ENCODE data around the gene UBN1. TPM values are rescaled to one million over a fixed set of nuclear protein-coding genes. Genes with fewer than 3 reads are reported as not detected.

UBN1 gene
- total and polyA plus RNA-seq, 5 experiments from 2014 or later: 10.9 to 40.9 (median 18.4) TPM

GRCh38 chr16:4868026-4868425, 20.7 kb downstream of the UBN1 start:
- peaks cover 2 to 84% (median 18%) of the 10 kb centered on the region in 3 donors for H3K36me3 Mint-ChIP-seq
- H3K4me3 Mint-ChIP-seq: no peak overlapping the region
- no peaks in the 10 kb centered on the region for H3K27me3 Mint-ChIP-seq
- H3K9me3 Mint-ChIP-seq: no peaks in the 10 kb centered on the region
- no peak for ATAC-seq
- POLR2A ChIA-PET: no interaction called here
- H3K4me1 Mint-ChIP-seq: peaks cover 10 to 34% (median 20%) of the 10 kb centered on the region in 4 donors
- H3K27ac Mint-ChIP-seq: peak overlapping the region in 2 of 10 donors; percentile 63 to 87
- DNase-seq: no peak

DNA sequence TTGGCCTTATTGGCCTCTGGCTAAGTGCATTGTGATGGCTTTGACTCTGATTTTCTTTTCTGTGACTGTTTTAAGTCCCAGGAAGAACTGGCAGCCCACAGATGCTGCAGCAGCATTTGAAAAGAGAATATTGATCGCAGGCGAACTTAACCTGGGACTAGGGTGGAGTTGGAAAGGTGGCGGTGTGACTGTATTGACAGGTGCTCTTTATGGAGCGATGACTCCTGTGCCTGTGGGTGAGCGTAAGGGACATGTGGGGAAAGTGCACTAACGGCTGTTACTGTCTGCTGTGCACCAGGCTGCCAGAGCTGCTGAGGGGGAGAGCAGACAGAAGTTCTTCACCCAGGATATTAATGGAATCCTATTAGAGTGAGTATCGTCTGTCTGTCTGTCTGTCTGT, 21.3 kb downstream of the UBN1 start:
- H3K4me1 Mint-ChIP-seq: peaks cover 10 to 30% (median 18%) of the 10 kb centered on the region in 4 donors
- no peak overlapping the region for H3K4me3 Mint-ChIP-seq
- ATAC-seq: no peak
- H3K27ac Mint-ChIP-seq: peak overlapping the region in 4 of 10 donors; percentile 1 to 63 (median 9)
- H3K9me3 Mint-ChIP-seq: no peaks in the 10 kb centered on the region
- H3K27me3 Mint-ChIP-seq: no peaks in the 10 kb centered on the region
- POLR2A ChIA-PET: no interaction called here
- DNase-seq: peak in 1 of 10 donors; percentile 13
- H3K36me3 Mint-ChIP-seq: peaks cover 5 to 84% (median 20%) of the 10 kb centered on the region in 3 donors

DNA sequence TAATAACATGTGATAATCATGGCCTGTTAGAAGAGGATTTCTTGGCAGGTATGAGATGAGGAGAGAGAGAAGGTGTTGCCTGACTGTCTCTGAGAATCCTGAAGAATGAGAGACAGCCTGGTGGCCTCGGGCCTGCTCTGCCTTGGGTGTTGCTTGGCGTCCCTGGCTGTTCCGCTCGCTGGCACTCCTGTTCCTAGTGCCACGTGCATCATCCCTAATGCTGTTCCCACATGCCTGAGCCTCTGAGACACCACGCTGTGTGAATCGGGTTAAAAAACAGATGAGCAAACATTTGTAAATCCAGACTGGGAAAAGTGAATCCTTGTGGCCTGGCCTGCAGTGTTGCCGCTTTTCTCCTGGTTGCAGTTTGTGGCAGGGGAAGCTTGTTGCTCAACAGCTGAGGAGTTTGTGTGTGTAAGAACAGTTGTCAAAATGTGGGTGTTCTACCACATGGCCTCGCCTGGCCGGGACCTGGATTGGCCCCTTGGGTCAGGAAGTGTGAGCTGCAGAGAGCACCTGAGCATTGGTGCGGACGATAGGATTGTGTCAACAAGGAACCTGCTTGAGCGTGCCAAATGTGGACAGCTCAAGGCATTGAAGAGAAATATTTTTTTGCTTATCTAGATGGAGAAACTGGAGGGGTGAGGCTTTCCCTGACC, 22.0 kb downstream of the UBN1 start:
- Mint-ChIP-seq H3K36me3 (peaks cover 5 to 84% (median 22%) of the 10 kb centered on the region in 3 donors), H3K9me3 (no peaks in the 10 kb centered on the region), H3K4me1 (peaks cover 5 to 26% (median 14%) of the 10 kb centered on the region in 4 donors), H3K4me3 (no peak overlapping the region), H3K27me3 (no peaks in the 10 kb centered on the region), H3K27ac (peak overlapping the region in 2 of 10 donors; percentile 35 to 83)
- ATAC-seq (no peak), DNase-seq (no peak)
- POLR2A ChIA-PET: no interaction called here

DNA sequence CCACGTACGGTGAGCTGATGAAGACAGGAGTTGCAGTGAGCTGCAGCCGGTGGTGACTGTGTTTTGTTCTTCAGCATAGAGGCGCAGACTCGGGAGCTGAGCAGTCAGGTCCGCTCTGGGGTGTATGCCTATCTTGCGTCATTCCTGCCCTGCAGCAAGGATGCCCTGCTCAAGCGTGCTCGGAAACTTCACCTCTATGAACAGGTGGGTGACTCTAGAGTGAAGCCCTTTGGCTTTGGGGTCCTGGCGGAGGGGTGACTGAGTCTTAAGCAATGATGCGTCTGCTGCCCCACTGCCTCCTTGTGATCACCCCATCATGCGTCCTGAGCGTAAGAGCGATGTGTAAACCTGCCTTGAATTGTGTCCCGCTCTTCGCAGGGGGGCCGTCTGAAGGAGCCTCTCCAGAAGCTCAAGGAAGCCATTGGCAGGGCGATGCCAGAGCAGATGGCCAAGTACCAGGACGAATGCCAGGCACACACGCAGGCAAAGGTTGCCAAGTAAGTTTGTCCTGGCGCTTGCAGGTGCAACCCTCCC, 22.9 kb downstream of the UBN1 start:
- POLR2A ChIA-PET: no interaction called here
- H3K27me3 Mint-ChIP-seq: no peaks in the 10 kb centered on the region
- DNase-seq: peak in 1 of 10 donors; percentile 53
- peaks cover 4 to 22% (median 13%) of the 10 kb centered on the region in 4 donors for H3K4me1 Mint-ChIP-seq
- H3K4me3 Mint-ChIP-seq: no peak overlapping the region
- ATAC-seq: no peak
- no peaks in the 10 kb centered on the region for H3K9me3 Mint-ChIP-seq
- peaks cover 5 to 85% (median 23%) of the 10 kb centered on the region in 3 donors for H3K36me3 Mint-ChIP-seq
- peak overlapping the region in 2 of 10 donors; percentile 12 to 61 for H3K27ac Mint-ChIP-seq

- Mint-ChIP-seq H3K9me3 (no peaks in the 10 kb centered on the region), H3K36me3 (peaks cover 5 to 92% (median 28%) of the 10 kb centered on the region in 3 donors), H3K4me1 (peaks cover 4 to 22% (median 11%) of the 10 kb centered on the region in 4 donors), H3K4me3 (no peak overlapping the region), H3K27ac (peak overlapping the region in 1 of 10 donors; percentile 61), H3K27me3 (no peaks in the 10 kb centered on the region)
- no peak for ATAC-seq
- POLR2A ChIA-PET: interaction anchor here (0.7 to 1.2 kb wide), 2 partner anchors 9 to 31 kb away, joined by 4 read pairs; no protein-coding TSS in a partner anchor
- DNase-seq: peak in 1 of 10 donors; percentile 36
Measured at GRCh38 chr16:4871071-4871470, 23.8 kb downstream of the UBN1 start.

- DNase-seq: peak in 1 of 10 donors; percentile 7
- Mint-ChIP-seq H3K36me3 (peaks cover 5 to 88% (median 30%) of the 10 kb centered on the region in 3 donors), H3K27me3 (no peaks in the 10 kb centered on the region), H3K4me1 (peaks cover 0 to 7% (median 5%) of the 10 kb centered on the region in 4 donors), H3K9me3 (no peaks in the 10 kb centered on the region), H3K4me3 (no peak overlapping the region), H3K27ac (no peak overlapping the region)
- no peak for ATAC-seq
- POLR2A ChIA-PET: interaction anchor here (0.8 kb wide), 1 partner anchor 125 kb away, joined by 3 read pairs; no protein-coding TSS in a partner anchor
Measured at GRCh38 chr16:4873091-4873490, 25.8 kb downstream of the UBN1 start.

DNA sequence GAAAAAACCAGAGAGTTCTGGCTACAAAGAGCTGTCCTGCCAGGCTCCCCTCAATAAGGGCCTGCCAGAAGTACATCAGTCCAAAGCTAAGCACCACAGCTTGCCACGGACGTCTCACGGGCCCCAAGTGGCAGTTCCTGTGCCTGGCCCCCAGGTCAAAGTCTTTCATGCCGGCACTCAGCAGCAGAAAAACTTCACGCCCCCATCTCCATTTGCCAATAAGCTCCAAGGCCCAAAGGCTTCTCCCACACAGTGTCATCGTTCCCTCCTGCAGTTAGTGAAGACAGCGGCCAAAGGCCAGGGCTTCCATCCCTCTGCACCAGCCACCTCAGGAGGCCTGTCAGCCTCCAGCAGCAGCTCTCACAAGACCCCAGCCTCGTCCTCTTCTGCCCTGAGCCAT, 27.4 kb downstream of the UBN1 start:
- Mint-ChIP-seq H3K4me1 (peaks cover 0 to 7% (median 1%) of the 10 kb centered on the region in 4 donors), H3K9me3 (no peaks in the 10 kb centered on the region), H3K27ac (peak overlapping the region in 3 of 10 donors; percentile 16 to 90 (median 60)), H3K36me3 (peaks cover 5 to 88% (median 30%) of the 10 kb centered on the region in 3 donors), H3K27me3 (no peaks in the 10 kb centered on the region), H3K4me3 (no peak overlapping the region)
- DNase-seq: no peak
- POLR2A ChIA-PET: no interaction called here
- no peak for ATAC-seq

DNA sequence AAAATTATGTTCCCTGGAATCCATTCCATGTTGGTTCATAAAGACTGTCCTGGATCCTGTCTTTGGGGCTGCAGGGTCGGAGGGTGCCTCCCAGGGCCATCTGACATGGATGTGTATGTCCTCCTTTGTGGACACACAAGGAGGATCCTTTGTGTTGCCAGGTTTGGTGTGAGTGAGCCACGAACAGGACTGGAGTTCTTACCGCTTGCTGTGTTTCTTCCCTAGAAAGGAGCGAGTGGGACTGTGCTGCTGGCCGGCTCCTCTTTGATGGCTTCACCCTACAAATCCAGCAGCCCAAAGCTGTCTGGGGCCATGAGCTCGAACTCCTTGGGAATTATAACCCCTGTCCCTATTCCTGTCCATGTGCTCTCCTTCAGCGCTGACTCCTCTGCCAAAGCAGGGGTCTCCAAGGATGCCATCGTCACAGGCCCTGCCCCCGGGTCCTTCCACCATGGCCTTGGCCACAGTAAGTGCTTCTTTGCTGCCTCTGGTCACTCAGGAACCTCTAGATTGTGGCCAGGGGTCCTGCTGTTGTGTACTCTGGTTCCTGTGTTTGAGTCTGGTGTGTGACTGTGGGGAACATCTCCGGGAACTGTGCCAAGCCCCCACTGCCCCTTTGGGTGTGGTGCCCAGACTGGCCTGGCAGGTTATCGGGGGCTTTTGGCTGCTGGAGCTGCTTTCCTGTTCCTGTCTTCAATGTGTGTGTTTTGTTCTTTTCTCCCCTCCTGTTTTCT, 29.5 kb downstream of the UBN1 start:
- Mint-ChIP-seq H3K9me3 (no peaks in the 10 kb centered on the region), H3K4me3 (no peak overlapping the region), H3K4me1 (peaks cover 0 to 7% (median under 1%) of the 10 kb centered on the region in 4 donors), H3K36me3 (peaks cover 5 to 87% (median 23%) of the 10 kb centered on the region in 3 donors), H3K27ac (no peak overlapping the region), H3K27me3 (no peaks in the 10 kb centered on the region)
- no peak for ATAC-seq
- DNase-seq: peak in 1 of 10 donors; percentile 51
- POLR2A ChIA-PET: no interaction called here

DNA sequence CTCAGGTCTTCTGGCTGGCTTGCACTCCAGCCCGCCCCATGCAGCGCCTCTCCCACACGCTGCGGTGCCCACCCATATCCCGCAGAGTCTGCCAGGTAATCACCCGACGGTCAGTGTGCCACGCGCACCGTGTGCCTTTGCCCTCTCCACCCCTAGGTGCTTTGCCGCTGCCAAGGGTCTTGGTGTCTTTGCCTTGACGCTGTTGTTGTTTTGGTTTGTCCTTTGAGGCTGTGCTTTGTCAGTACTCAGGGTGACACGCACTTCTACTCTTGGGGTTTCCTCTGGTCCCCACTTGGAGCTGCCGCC, 30.1 kb downstream of the UBN1 start:
- DNase-seq (no peak), ATAC-seq (no peak)
- Mint-ChIP-seq H3K27ac (no peak overlapping the region), H3K36me3 (peaks cover 5 to 88% (median 22%) of the 10 kb centered on the region in 3 donors), H3K27me3 (no peaks in the 10 kb centered on the region), H3K4me1 (peaks cover 0 to 7% (median 0%) of the 10 kb centered on the region in 4 donors), H3K9me3 (no peaks in the 10 kb centered on the region), H3K4me3 (no peak overlapping the region)
- POLR2A ChIA-PET: no interaction called here

DNA sequence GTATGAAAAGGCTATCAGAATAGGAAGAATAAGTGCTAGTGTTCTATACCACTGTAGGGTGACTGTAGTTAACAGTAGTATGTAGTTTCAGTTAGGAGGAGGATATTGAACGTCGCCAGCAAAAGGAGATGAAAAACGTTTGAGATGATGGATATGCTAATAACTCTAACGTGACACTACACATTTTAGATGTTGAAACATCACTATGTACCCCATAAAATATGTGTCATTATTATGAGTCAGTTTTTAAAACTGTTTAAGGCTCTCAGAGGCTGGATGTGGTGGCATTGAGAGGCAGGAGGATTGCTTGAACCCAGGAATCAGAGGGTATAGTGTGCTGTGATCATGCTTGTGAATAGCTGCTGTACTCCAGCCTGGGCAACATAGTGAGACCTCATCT, 31.8 kb downstream of the UBN1 start:
- Mint-ChIP-seq H3K36me3 (peaks cover 0 to 87% (median 28%) of the 10 kb centered on the region in 3 donors), H3K27ac (peak overlapping the region in 2 of 10 donors; percentile 16 to 43), H3K4me1 (peaks cover 0 to 7% (median 0%) of the 10 kb centered on the region in 4 donors), H3K9me3 (no peaks in the 10 kb centered on the region), H3K27me3 (no peaks in the 10 kb centered on the region), H3K4me3 (no peak overlapping the region)
- ATAC-seq: no peak
- DNase-seq: no peak
- POLR2A ChIA-PET: no interaction called here

- H3K36me3 Mint-ChIP-seq: peaks cover 7 to 89% (median 38%) of the 10 kb centered on the region in 3 donors
- ATAC-seq: no peak
- H3K4me1 Mint-ChIP-seq: peaks cover 0 to 5% (median under 1%) of the 10 kb centered on the region in 4 donors
- POLR2A ChIA-PET: interaction anchor here (0.5 kb wide), 1 partner anchor 9 kb away, joined by 4 read pairs; no protein-coding TSS in a partner anchor
- no peak for DNase-seq
- no peak overlapping the region for H3K4me3 Mint-ChIP-seq
- H3K27ac Mint-ChIP-seq: no peak overlapping the region
- H3K9me3 Mint-ChIP-seq: no peaks in the 10 kb centered on the region
- H3K27me3 Mint-ChIP-seq: no peaks in the 10 kb centered on the region
Measured at GRCh38 chr16:4880006-4880580, 32.8 kb downstream of the UBN1 start.

- H3K9me3 Mint-ChIP-seq: peaks cover 0 to 2% (median 0%) of the 10 kb centered on the region in 9 donors
- H3K4me3 Mint-ChIP-seq: no peak overlapping the region
- no peak for ATAC-seq
- peak overlapping the region in 2 of 10 donors; percentile 4 for H3K27ac Mint-ChIP-seq
- H3K27me3 Mint-ChIP-seq: no peaks in the 10 kb centered on the region
- H3K4me1 Mint-ChIP-seq: peaks cover 0 to 8% (median under 1%) of the 10 kb centered on the region in 4 donors
- peaks cover 8 to 88% (median 40%) of the 10 kb centered on the region in 3 donors for H3K36me3 Mint-ChIP-seq
- DNase-seq: no peak
- POLR2A ChIA-PET: no interaction called here
Measured at GRCh38 chr16:4882000-4882632, 34.8 kb downstream of the UBN1 start.
